DND-41 (cell line): Measurements from ENCODE around the gene UBR1.

Source experiments
- CTCF ChIP-seq: IDR thresholded peaks from 2 replicates; pipeline ENCODE4 v1.5.1; 2012; ENCODE audit warnings: borderline replicate concordance, low read length, moderate library complexity, mild to moderate bottlenecking; ENCODE audit not compliant: poor library complexity, severe bottlenecking; ENCODE audit errors: extremely low read depth
- EZH2 ChIP-seq: IDR thresholded peaks from 3 replicates; pipeline ENCODE4 v1.6.1; 2012; ENCODE audit warnings: borderline replicate concordance, low read depth, mild to moderate bottlenecking, moderate library complexity, low read length, inconsistent platforms; ENCODE audit not compliant: severe bottlenecking

- TF ChIP-seq CTCF: no peak
- TF ChIP-seq EZH2: no peak
These were observed 53.0 kb downstream of the UBR1 start for GRCh38 chr15:43052860-43053259.
